ENCODE data around the gene CRYBB1.

CRYBB1 gene

GRCh38 chr22:26635117-26635516 lies 17.3 kb upstream of the CRYBB1 start:
- TF ChIP-seq EZH2 (IDR thresholded peaks at IDR 0.05; ENCODE audit: borderline replicate concordance, low read depth, low read length, severe bottlenecking) (no peak), CTCF (IDR thresholded peaks at IDR 0.05; ENCODE audit: borderline replicate concordance, extremely low read depth, low read length, poor library complexity, severe bottlenecking) (no peak)
- H3K4me1 ChIP-seq (ENCODE audit: insufficient read depth, low read length), result no peaks in the 10 kb centered on the region
- no peak overlapping the region for H2AFZ ChIP-seq (ENCODE audit: low read depth, low read length)
- no peak overlapping the region for H3K4me2 ChIP-seq (ENCODE audit: insufficient read depth, low read length)
- no peak overlapping the region for H3K4me3 ChIP-seq (ENCODE audit: low read depth in 1 of 2, low read length in 2 of 2)
- H4K20me1 ChIP-seq (ENCODE audit: insufficient read depth, low read length), result no peaks in the 10 kb centered on the region
- H3K27me3 ChIP-seq (ENCODE audit: insufficient read depth, low read length, poor library complexity), result no peaks in the 10 kb centered on the region
- no peak for DNase-seq
- H3K36me3 ChIP-seq (ENCODE audit: insufficient read depth, low read length), result no peaks in the 10 kb centered on the region
- ATAC-seq (ENCODE audit: insufficient read depth, low read depth), result no peak
- H3K9ac ChIP-seq (ENCODE audit: low read depth, low read length), result no peak overlapping the region
- H3K79me2 ChIP-seq (ENCODE audit: insufficient read depth, low read length), result no peaks in the 10 kb centered on the region
- H3K27ac ChIP-seq (ENCODE audit: low read length), result no peak overlapping the region
- H3K9me3 ChIP-seq (ENCODE audit: insufficient read depth, low read length, severe bottlenecking), result no peaks in the 10 kb centered on the region

GRCh38 chr22:26634189-26634588 lies 16.4 kb upstream of the CRYBB1 start:
- H3K4me2 ChIP-seq (ENCODE audit: insufficient read depth, low read length), result no peak overlapping the region
- H2AFZ ChIP-seq (ENCODE audit: low read depth, low read length), result no peak overlapping the region
- H4K20me1 ChIP-seq (ENCODE audit: insufficient read depth, low read length), result no peaks in the 10 kb centered on the region
- H3K36me3 ChIP-seq (ENCODE audit: insufficient read depth, low read length), result no peaks in the 10 kb centered on the region
- no peaks in the 10 kb centered on the region for H3K4me1 ChIP-seq (ENCODE audit: insufficient read depth, low read length)
- H3K27ac ChIP-seq (ENCODE audit: low read length), result no peak overlapping the region
- no peaks in the 10 kb centered on the region for H3K79me2 ChIP-seq (ENCODE audit: insufficient read depth, low read length)
- H3K9ac ChIP-seq (ENCODE audit: low read depth, low read length), result no peak overlapping the region
- H3K4me3 ChIP-seq (ENCODE audit: low read depth in 1 of 2, low read length in 2 of 2), result no peak overlapping the region
- DNase-seq (no peak), ATAC-seq (ENCODE audit: insufficient read depth, low read depth) (no peak)
- H3K27me3 ChIP-seq (ENCODE audit: insufficient read depth, low read length, poor library complexity), result no peaks in the 10 kb centered on the region
- TF ChIP-seq CTCF (IDR thresholded peaks at IDR 0.05; ENCODE audit: borderline replicate concordance, extremely low read depth, low read length, poor library complexity, severe bottlenecking) (no peak), EZH2 (IDR thresholded peaks at IDR 0.05; ENCODE audit: borderline replicate concordance, low read depth, low read length, severe bottlenecking) (no peak)
- no peaks in the 10 kb centered on the region for H3K9me3 ChIP-seq (ENCODE audit: insufficient read depth, low read length, severe bottlenecking)

GRCh38 chr22:26632422-26633155 lies 14.8 kb upstream of the CRYBB1 start:
- Histone ChIP-seq H4K20me1 (ENCODE audit: insufficient read depth, low read length) (no peaks in the 10 kb centered on the region), H3K36me3 (ENCODE audit: insufficient read depth, low read length) (no peaks in the 10 kb centered on the region), H3K27ac (ENCODE audit: low read length) (no peak overlapping the region), H3K9ac (ENCODE audit: low read depth, low read length) (no peak overlapping the region), H2AFZ (ENCODE audit: low read depth, low read length) (peak overlapping the region; percentile 8; the same call in 1 of the 2 replicates), H3K27me3 (ENCODE audit: insufficient read depth, low read length, poor library complexity) (no peaks in the 10 kb centered on the region), H3K4me1 (ENCODE audit: insufficient read depth, low read length) (peaks cover 5% of the 10 kb centered on the region), H3K9me3 (ENCODE audit: insufficient read depth, low read length, severe bottlenecking) (no peaks in the 10 kb centered on the region), H3K4me2 (ENCODE audit: insufficient read depth, low read length) (no peak overlapping the region), H3K4me3 (ENCODE audit: low read depth in 1 of 2, low read length in 2 of 2) (no peak overlapping the region), H3K79me2 (ENCODE audit: insufficient read depth, low read length) (no peaks in the 10 kb centered on the region)
- no peak for TF ChIP-seq EZH2 (IDR thresholded peaks at IDR 0.05; ENCODE audit: borderline replicate concordance, low read depth, low read length, severe bottlenecking)
- no peak for TF ChIP-seq CTCF (IDR thresholded peaks at IDR 0.05; ENCODE audit: borderline replicate concordance, extremely low read depth, low read length, poor library complexity, severe bottlenecking)
- DNase-seq (no peak), ATAC-seq (ENCODE audit: insufficient read depth, low read depth) (no peak)

All from DND-41 (cell line).